Stimulated activated CD8-positive, alpha-beta memory T cell treated with anti-CD3 and anti-CD28 coated beads, Interleukin-4, amount 100 ng/mL, for 48 hours (primary cell): ENCODE data around the gene CCDC167.

Experiments
- DNase-seq: peaks from one replicate; pipeline ENCODE4 v3.0.0-alpha.2; 2020

CCDC167 gene

DNA sequence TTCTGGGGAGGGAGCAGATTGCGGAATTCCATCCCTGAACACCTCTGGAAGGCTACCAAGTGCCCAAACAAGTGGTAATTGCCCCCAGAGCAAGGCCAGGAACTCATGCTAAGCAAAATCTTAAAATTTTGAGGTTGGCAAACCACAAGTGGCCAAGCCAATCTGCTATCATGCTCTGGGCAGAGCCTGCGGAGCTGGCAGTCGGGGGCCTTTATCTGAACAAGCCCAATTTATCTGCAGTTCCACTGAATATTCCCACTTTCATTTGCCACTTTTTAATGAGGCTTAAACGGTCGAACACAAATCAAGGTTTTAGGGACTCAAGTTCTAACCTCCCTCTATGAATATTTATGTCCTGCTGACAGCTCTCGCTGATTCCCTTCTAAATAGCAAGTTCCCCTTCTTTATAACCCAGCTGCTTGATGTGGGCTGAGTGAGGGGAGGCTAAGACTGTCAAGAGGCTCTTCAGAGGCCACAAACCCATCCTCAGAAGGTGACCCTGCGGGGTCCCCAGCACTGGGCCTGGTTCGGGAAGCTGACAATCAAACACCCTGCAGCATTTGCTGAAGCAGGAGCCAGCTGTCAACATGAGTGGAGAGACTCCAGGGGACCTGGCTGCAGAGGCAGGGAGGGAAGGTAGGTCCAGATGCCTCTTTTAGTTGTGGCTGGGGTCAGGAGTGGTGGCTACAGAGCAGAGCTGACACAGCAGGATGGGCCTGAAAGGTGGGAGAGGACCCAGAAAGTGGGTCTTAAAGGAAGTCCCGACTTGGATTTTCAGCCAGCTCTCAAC lies 11.9 kb downstream of the CCDC167 start:
- no peak for DNase-seq

DNA sequence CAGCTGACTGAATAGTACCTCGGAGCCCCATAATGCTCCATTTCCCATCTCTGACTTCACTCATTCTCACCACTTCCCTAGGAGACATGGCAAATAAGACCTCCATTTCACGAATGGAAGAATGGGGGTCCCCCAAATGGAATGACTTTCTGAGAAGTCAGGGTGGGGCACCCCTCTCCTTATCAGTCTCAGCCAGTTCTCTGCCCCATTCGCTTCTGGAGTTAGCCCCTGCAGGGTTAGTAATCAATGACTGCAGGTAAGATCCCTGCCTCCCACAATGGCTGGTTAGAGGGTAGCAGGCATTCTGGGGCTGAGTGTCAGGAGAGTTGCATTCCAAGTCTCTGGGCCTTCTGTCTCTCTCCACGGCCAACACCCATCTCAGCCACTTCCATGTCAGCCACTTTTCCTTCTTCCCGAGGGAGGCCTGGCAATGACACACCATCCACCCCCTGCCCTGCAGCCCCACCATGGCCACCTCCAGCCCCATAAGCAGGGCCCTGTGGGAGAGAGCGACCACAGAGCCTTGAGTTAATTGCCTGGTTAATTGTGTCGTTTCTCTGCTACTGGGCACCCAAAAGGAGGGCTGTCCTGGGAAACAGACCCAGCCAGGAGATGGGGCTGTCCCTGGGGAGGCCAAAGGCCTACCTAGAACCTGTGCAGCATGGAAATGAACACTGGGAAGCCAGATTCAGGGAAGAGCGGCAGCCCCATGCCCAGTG lies 13.4 kb downstream of the CCDC167 start:
- no peak for DNase-seq

DNA sequence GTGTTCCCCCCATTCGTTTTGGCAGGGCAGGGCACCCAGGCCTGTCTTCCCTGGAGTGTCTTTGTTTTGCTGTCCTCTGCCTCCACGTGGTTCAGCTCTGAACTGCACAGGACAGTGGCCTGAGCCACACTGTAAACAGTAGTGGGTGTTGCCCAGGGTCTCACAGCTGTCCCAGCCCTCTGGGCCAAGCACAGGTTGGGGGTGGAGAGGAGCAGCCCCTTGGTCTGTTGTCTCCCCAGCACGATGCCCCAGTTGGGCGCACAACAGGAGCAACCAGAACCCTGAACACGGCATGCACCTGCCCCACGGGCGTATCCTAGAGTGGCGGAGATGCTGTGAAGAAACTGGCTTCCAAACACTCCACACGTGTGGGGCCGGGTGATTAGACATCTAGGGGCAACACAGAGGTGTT lies 14.4 kb downstream of the CCDC167 start:
- no peak for DNase-seq

DNA sequence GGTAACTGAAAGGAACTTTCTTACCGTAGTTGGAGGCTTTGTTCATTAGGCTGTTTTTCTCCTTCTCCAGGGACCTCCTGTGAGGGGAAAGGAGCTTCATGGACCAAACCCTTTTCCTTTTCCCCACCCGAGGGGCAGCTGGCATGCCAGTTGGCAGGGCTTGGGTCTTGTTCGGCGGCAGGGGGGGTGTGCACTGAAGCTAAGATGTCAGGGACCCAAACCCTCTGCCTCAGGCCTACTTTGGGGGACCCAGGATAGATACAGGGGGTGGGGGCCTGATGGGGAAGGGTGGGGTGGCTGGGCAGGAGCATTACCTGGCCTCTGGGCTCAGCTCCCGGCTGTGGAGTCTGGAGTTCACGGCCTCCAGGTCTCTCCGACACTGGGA lies 14.9 kb downstream of the CCDC167 start:
- no peak for DNase-seq

DNA sequence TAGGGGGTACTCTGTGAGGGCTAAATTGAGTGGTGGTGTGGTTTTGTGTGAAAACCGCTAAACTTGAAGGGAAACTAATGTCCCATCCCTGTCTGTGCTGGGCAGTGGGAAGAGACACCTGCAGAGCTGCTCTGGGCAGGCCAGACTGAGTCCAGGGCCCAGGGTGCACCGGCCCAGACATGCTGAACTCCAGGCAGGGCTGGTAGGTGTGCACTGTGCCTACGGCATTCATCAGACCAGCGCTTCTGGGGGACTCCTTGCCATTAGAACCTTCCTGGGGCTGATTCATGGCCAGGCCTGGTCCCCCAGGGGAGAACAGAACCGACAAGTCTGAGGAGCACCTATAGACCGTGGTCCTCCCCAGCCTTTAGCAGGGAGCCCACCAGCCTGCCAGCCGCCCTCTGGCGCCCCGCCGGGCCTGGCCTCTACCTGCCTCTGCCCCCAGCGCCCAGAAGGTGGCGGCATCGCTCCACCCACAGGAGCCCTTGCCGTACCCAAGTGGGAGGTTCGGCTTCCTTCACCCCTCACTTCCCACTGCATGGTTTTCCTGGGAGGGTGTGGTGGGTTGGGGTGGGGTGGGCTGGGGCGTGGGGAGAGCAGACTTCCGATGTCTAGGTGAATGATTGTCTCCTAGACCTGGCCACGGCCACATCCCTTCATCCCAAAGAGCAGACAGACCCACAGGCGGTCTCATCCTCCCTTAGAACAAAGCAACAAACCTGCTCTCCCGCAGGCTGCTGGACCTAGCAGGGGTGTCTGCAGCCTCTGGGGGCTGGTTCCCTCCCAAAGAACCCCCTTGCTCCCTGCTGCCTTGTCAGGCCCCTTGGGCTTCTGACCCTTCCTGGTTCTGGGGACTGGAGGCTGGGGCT lies 15.5 kb downstream of the CCDC167 start:
- peak; percentile 87 for DNase-seq

DNA sequence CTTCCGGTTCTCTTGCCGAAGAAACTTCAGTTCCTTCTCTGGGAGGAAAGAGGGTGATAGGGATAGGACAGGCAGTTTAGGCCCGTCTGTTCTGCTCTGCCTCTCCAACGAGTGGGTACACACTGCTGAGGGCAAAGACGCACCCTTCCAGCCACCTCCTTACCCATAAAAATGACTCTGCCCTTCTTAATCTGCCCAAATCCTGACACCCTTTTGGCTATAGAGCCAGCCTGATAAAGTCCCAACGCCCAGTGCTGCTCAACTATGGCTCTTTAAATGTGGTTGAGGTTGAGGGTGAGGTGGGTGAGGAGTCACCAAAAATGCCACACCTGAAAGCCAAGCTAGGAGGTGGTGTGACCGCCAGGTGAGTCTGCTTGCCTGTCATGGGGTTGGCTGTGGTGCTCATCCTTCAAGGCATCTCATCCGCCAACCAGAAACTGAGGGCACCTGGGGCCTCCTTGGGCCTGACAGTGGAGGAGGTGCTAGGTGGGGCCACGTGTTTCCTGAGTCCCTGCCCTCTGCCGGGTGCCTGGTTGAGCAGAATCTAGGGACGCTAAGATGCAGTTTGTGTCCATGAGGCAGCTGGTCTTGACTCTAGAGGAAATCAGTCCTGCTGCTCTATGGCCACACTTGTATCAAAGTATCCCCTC lies 16.3 kb downstream of the CCDC167 start:
- DNase-seq = no peak

DNA sequence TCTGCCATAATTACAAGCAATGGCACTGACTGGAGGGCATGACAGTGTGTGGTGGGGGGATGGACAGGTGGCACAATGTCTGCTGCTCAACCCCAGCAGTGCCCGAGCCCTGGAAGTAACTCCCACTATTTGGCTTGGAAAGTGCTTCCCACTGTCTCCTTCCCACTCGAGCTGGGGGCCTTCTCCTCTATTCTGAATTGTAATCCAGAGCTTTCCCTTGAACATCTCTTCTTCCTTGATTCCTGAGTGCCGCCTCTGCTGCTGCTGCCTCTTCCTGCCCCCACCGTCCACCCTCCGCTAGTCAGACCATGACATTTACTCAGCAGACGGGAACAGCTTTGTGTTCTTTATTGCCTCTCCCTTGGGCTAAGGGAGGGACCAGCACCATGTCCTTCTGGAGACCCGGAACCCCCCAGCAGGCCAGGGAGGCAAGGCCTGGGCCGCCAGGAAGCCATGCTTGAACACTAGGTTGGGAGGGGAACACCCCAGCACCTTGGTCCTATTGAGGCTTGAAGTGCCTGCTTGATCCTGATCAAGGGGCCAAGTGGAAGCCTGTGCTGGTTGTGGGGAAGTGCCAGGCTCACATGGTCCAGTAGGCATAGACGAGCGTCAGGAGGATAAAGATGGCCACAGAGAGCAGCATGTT lies 17.0 kb downstream of the CCDC167 start:
- no peak for DNase-seq

DNA sequence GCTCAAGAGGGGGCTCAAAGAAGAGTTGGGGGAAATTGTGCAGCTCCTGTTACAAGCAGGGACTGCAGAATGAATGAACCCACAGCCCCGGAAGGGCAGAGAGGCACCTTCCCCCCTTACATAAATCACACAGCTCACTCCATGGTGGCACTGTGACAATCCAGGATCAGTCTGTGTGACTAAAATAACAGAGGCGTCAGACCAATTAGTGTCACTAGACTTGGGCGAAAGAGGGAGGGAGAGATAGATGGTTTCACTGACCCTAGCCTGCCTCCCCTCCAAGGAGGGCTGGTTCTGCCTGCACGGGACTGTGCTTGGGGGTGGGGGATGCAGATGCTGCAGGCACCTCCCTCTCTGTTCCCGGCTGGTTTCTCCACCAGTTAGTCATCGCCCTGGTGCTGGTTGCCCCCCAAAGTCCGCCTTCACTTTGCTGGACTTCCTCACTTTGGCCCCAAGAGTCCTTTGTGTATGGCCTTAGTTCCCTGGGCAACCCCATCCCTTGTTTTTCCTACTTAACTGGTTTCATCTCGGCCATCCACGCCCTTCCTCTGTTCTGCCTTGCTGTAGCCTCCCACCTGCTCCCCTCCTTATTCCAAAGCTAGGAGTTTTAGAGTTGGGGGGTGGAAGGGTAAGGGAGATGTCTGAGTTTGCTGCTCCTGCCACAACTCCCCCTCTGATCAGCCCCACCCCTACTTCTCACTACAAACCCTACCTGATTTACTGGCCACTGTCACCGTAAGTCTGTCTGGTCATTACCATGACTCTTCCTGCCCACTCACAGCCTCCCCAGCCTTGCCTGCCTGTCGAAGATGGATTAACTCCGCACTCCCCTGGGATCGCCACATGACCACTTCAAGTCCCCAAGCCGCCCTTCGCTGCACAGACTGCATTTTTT lies 17.7 kb downstream of the CCDC167 start:
- no peak for DNase-seq

DNA sequence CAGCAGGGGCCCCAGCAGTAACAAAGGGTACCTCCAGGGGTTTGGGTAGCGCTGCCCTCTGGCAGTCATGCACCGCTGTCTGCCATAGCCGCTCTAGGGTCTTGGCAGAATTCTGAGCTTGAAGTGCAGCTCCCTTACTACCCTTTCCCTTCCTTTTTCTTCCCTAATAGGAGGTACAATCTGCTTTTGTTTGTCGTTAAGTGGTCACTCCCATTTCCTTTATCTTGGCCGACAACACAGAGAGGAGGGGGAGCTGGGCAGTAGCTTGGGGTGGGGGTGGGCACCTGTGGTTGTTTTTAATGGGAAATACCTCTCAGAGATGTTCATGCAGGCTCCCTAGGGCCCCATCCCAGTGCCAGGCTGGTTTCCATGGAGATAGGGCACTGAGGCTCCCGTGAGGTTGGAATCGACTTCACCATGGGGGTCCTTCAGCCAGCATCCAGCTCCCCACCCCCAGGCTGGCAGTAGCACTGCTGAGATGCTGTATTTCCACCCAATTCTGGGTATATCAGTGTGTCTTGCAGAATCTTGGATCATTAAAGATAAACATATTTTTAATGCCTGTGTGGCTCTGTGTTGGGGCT lies 18.6 kb downstream of the CCDC167 start:
- DNase-seq = no peak

DNA sequence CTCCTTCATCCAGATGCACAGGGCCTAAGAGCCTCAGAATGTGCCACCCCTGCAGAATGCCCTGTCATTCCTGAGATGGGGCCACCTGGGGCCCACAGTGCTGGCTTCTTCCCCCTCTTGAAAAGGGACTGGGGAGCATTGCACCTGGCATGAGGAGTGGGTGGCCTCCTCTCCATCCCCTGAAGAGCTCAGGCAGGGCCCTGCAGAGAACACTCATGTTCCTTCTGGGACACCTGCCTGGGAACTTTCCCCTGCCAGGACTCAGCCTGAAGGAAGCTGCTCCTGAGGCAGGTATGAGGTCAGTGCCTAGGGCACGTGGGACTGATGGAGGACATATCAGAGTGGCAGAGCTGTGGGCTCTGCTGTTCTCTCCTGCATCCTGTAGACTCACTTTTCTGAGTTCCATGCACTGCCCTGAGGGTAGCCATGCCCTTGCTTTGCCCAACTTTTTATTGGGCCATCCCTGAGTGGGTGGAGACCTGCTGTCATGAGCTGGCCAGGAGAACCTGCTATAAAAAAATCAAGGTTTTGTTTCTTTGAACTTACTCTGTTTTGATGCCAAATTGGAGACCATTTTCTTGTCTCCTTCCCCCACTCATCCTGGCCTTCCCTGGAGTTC lies 19.5 kb downstream of the CCDC167 start:
- DNase-seq = no peak

DNA sequence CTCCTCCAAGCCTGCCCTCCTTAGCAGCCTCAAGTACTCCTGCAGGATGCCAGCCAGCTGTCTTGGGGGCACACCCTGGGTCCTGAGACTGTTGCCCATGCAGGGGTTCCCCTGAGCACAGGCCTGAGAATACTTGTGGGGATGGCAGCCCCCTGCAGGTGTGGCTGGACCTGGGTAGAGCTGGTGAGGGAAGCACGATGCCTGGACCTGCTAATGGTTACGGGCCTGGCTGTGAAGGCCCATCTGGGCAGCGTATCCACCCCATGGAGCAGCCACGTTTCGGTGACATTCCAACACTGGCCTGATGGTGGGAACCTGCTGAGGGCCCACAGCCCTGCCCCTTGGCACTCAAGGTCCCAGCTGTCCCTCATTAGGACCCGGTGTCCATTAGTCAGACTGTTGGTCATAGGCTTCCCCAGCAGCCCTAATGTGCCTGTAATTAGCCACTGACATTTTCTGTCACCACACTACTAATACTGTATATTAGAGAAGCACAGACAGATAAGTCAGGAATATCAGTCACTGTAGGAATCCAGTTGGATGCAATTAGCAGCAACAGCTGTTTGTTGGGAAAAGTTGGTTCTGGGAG lies 20.3 kb downstream of the CCDC167 start:
- no peak for DNase-seq

DNA sequence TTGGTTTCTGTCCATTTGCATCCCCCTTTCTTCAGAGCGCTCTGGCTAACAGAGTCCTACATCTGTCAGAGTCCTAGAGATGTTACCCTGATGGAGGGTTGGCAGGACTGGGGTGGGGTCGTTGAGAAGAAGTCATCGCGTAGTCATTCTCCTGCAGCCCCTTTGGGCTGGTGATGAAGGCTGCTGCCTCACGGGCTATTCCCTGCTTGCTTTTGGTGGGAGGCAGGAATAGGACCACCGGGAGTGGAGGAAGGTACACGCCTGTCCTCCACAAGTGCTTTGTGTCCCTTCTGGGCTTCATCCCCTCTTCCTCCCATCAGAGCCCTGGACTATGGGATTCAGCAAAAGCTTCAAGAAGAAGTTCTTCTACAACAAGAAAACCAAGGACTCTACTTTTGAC lies 20.9 kb downstream of the CCDC167 start:
- no peak for DNase-seq

DNA sequence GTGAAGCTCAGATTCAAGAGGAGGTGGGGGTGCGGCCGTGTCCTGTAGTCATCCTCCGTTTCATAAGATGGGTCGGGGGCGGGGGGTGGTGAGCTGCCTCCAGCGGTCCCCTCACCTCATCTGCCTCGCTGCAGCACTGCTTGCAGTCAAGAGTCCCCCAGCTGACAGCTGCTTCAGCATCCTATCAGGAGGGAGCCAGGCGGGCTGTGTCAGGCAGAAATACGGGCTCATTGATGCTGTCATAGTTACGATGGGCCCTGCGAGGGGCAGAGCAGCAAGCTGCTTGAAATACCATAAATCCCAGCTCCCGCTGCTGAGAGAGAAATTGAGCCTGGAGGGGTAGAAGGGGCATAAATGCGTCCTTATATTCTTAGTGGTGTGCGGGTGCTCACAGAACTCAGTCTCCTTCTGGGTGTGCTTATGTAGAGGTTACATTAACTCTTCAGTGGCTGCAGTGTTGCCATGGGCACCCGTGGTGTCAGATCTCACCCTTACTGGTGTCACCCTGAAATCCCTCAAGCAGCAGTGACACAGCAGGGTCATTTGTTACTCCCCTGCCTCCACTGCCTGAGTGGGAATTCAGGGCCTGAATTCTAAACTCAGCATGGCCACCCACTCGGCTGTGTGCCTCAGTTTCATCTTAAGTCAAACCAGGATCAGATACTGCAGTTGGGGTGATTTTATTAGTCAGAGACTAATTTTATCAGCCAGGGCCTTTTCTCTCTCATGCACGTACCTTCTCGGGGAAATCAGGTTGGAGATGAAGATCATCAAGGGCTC lies 21.8 kb downstream of the CCDC167 start:
- DNase-seq = no peak

DNA sequence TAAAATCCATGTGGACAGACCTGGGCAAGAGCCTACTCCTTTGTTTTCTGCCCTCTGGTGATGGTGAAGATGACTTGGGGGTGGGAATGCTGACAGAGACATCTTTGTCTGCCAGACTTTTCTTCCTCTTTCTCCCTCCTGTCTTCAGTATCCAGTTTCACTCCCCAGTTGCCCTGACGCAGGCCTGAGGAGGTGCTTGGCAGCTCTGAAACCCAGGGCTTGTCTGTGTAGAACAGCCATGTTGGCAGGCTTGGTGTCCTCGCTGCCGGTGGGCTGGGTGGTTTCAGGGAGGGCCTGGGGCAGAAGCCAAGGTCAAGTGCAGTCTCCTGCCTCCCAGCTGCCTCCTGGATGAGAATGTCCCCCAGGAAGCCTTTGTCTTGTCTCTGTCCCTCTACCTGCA lies 22.5 kb downstream of the CCDC167 start:
- DNase-seq = no peak

DNA sequence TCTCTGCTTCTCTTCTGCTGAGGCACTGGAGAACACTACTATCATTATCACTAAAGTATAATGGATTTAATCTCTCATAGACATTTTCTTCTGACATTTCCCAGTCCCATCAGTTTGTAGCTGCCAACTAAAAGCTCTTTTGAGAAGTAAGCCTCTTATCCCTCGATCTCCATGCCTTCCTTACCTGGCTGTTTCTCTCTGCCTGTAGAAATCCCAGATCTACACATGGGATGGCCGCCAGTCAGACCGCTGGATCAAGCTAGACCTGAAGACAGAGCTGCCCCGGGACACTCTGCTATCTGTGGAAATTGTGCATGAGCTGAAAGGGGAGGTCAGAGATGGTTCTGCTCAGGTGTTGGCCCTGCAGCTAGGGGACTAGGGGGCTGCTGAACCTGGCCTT lies 25.4 kb downstream of the CCDC167 start:
- DNase-seq = no peak

DNA sequence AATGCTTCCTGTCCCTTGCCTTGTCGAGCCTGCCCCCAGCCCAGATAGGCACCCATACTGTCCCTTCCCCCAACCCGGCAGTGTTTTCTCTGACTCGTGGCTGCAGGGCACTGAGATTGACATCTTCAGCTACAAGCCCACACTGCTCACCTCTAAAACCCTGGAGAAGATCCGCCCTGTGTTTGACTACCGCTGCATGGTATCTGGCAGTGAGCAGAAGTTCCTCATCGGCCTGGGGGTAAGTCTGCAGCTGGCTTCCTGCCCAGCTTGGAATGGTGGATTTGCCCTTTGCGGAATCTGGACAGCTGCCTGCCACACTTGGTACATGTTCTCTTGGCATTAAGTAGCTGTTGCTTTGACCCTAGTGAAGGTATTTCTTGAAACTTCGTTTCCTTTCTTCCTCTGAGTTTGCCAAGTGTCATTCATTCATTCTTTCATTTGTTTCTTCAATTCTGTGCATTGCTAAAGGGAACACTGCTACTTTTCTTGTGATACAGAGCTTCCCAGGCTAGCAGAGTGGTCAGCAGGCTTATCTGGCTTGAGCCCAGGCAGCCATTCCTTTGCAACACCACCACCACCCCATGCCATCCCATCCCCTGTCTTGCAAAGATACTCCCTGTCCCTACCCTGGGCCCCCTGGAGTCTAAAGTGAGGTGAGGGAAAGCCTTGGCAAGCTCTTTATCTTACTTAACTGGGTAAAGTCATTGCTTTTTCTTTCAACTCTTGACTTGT lies 26.2 kb downstream of the CCDC167 start:
- no peak for DNase-seq

DNA sequence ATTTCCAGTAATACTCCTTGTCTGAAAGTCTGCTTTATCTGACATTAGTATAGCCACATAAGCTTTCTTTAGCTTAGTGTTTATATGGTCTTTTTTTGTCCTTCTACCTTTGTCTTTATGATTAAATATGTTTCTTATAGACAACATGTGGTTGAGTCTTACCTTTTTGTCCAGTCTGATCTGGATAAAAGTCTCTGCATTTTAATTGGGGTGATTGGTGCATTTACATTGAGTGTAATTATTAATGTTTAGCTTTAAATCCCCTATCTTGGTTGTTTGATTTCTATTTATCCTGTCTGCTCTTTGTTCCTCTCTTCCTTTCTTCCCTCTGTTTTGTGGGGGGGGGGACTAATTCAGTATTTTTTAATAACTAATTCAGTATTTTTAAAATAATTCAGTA lies 32.0 kb downstream of the CCDC167 start:
- DNase-seq = no peak

DNA sequence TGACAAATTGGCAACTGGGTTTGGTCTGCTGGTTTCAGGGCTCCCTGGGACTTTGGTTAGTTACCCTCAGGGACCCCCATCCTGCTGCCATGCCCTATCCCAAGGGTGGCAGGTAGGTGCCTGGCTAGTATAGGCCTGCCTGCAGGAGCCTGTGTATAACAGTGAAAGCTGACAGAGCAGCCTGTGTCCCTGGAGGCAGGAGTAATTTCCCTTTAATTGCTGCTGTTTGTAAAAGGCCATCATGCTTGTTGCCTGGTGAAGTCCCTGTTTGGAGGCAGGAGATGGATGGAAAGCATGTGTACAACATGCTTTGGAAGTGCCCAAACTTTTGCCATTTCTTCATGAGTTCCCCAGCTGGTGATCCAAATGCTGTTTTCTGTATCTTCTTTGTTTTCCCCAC lies 36.6 kb downstream of the CCDC167 start:
- no peak for DNase-seq

DNA sequence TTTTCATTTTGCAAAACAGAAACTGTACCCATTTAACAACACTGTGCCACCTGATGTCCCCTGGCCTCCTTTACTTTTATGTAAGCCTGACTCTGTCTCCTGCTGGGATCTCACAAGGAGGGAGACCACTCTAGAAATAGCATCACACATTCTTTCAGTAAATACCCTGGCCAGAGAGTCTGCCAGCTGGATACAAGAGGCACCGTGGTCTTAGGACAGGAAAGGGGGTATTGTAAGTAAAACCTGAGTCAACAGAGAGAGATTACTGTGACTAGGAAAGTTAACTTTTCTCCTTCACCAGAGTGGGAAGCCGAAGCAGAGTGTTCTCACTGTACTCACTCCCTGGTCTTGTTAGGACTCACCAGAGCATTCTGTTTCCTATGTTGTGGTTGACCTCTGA lies 38.9 kb downstream of the CCDC167 start:
- DNase-seq = no peak
